ENCODE data around the gene SMAP2.

DNA sequence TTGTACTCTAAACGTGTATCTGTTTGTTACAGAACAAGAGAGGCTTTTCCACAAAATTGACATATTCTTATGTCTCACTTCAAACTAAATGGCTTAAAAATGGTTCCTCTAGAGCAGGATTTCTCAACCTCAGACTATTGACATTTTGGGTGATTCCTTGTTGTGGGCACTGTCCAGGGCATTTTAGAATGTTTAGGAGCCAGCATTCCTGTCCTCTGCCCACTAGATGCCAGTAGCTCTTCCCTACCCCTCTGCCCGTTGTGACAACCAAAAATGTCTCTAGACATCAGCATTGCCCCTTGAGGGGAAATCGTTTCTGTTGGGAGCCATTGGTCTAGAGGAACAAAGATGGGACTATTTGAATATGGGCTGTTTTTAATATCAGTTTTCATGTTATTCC lies 17.3 kb downstream of the SMAP2 start:
- TF ChIP-seq, protein P1, sequence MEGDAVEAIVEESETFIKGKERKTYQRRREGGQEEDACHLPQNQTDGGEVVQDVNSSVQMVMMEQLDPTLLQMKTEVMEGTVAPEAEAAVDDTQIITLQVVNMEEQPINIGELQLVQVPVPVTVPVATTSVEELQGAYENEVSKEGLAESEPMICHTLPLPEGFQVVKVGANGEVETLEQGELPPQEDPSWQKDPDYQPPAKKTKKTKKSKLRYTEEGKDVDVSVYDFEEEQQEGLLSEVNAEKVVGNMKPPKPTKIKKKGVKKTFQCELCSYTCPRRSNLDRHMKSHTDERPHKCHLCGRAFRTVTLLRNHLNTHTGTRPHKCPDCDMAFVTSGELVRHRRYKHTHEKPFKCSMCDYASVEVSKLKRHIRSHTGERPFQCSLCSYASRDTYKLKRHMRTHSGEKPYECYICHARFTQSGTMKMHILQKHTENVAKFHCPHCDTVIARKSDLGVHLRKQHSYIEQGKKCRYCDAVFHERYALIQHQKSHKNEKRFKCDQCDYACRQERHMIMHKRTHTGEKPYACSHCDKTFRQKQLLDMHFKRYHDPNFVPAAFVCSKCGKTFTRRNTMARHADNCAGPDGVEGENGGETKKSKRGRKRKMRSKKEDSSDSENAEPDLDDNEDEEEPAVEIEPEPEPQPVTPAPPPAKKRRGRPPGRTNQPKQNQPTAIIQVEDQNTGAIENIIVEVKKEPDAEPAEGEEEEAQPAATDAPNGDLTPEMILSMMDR (conservative IDR thresholded peaks at IDR 0.05 in 1 of 2, IDR thresholded peaks at IDR 0.05 in 1 of 2; ENCODE audit: low read depth in 1 of 2, low read length in 2 of 2), result no peak
- no peak for TF ChIP-seq EZH2 (IDR thresholded peaks at IDR 0.05; ENCODE audit: low read length, missing control alignments)

Measured in fibroblast of lung (primary cell).